Kidney epithelial cell (primary cell): ENCODE measurements around the gene TMEM128. TPM values are rescaled to one million over a fixed set of nuclear protein-coding genes. Genes with fewer than 3 reads are reported as not detected.
A peak's percentile ranks its signal among the peaks of the same experiment; 100 is the strongest.
"Not testable (repeated sequence)": the region's sequence is repeated elsewhere in the genome, so short reads cannot be mapped to it uniquely, and the experiment has no call there.

ENCODE experiments used
- DNase-seq: peaks from one replicate; pipeline ENCODE4 v3.0.0-alpha.2; 2010; ENCODE audit warnings: low read depth
- H3K27me3 ChIP-seq: 2 replicates; pipeline ENCODE4 v1.6.0; 2011; ENCODE audit warnings: low read length; ENCODE audit not compliant: control insufficient read depth, insufficient read depth
- H3K36me3 ChIP-seq: 2 replicates; pipeline ENCODE4 v1.5.1; 2011; ENCODE audit warnings: low read length; ENCODE audit not compliant: control insufficient read depth, insufficient read depth
- H3K4me3 ChIP-seq: 2 replicates; pipeline ENCODE4 v1.5.1; 2011; ENCODE audit warnings: low read depth, mild to moderate bottlenecking, control low read depth, low read length
- CTCF ChIP-seq: IDR thresholded peaks from 2 replicates; pipeline ENCODE4 v1.5.1; 2011; ENCODE audit warnings: mild to moderate bottlenecking, moderate library complexity, low read length, control low read depth, inconsistent platforms; ENCODE audit not compliant: insufficient read depth, poor library complexity, severe bottlenecking
- total RNA-seq: library from RNA; depleted of rRNA; stranded (reverse); fragments of >200 nt; gene quantifications from 2 replicates; pipeline ENCODE4 v1.2.3, GENCODE V29; 2015

The TMEM128 gene
- total RNA-seq, 1 donor from 2014 or later, result 39.1 TPM

DNA sequence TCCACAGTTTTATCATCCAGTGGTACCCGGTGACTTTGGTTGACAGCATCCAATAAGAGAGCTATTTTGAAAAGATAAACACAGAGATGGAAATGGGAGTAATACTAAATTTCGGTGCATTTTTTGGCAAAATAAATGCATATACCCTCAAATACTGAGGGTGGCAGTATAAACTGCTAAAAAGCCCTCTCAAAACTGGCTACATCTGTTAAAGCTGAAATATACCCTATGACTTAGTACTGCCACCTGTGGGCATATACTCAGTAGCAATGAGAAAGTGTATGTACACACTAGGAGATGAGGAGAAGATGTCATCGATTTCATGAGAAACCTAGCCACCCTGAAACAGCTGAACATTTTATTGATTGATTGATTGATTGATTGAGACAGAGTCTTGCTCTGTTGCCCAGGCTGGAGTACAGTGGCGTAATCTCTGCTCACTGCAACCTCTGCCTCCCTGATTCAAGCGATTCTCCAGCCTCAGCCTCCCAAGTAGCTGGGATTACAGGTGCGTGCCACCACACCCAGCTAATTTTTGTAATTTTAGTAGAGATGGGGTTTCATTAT, 12.2 kb upstream of the TMEM128 start:
- no peak for DNase-seq
- Histone ChIP-seq H3K36me3 (no peaks in the 10 kb centered on the region), H3K27me3 (no peaks in the 10 kb centered on the region), H3K4me3 (no peak overlapping the region)
- peak; percentile 34 for TF ChIP-seq CTCF

- no peaks in the 10 kb centered on the region for H3K27me3 ChIP-seq
- TF ChIP-seq CTCF, result no peak
- no peak for DNase-seq
- no peak overlapping the region for H3K4me3 ChIP-seq
- H3K36me3 ChIP-seq, result no peaks in the 10 kb centered on the region
Measured at GRCh38 chr4:4259484-4260100, 11.6 kb upstream of the TMEM128 start.

- H3K36me3 ChIP-seq, H3K4me3 ChIP-seq, DNase-seq, H3K27me3 ChIP-seq: not testable (repeated sequence)
Measured at GRCh38 chr4:4257705-4258104, 9.7 kb upstream of the TMEM128 start.

GRCh38 chr4:4256799-4257198, 8.8 kb upstream of the TMEM128 start:
- Histone ChIP-seq H3K27me3 (no peaks in the 10 kb centered on the region), H3K4me3 (no peak overlapping the region), H3K36me3 (no peaks in the 10 kb centered on the region)
- DNase-seq, result no peak
- no peak for TF ChIP-seq CTCF

GRCh38 chr4:4254666-4255065, 6.6 kb upstream of the TMEM128 start:
- DNase-seq, result no peak
- TF ChIP-seq CTCF, result no peak
- Histone ChIP-seq H3K4me3 (no peak overlapping the region), H3K36me3 (no peaks in the 10 kb centered on the region), H3K27me3 (no peaks in the 10 kb centered on the region)

DNA sequence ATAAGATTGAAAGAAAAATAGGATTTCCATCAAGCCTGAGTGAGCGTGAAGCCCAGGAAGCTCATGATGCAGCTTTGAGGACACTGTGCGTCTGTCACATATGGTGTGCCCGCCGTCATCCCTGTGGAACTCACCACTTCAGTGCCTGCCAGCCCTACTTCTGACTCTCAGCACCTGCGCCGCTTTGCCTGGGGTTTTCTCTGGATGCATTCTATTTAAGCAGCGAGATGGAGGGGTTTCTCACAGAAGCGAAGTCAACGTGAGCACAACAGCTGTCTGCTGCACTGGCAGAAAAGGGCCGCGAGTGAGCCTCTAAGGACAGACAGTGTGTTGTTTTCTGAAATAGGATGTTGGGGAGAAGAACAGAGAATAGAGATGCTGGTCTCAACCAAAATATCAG, 6.2 kb upstream of the TMEM128 start:
- Histone ChIP-seq H3K27me3 (no peaks in the 10 kb centered on the region), H3K36me3 (no peaks in the 10 kb centered on the region), H3K4me3 (no peak overlapping the region)
- no peak for TF ChIP-seq CTCF
- no peak for DNase-seq
